HAP-1 (cell line): ENCODE results near the gene OOEP.

ENCODE experiments used
- DNase-seq, 2 experiments: peaks; one replicate each; pipeline ENCODE4 v3.0.0-alpha.2; 2016 to 2020; ENCODE audit warnings: low spot score in 2 of 2
- H3K27me3 ChIP-seq: fragments of 250-450 bp; sonication (Bioruptor Pico); 2 replicates; pipeline ENCODE4 v1.5.1; 2020; ENCODE audit warnings: low read depth, mild to moderate bottlenecking, moderate library complexity
- H3K36me3 ChIP-seq: fragments of 250-450 bp; sonication (Bioruptor Pico); replicated peaks from 2 replicates; pipeline ENCODE4 v1.5.1; 2020; ENCODE audit warnings: mild to moderate bottlenecking
- H3K4me1 ChIP-seq: fragments of 250-450 bp; sonication (Bioruptor Pico); 2 replicates; pipeline ENCODE4 v1.5.1; 2020; ENCODE audit warnings: mild to moderate bottlenecking
- H3K4me3 ChIP-seq: fragments of 250-450 bp; sonication (Bioruptor Pico); 2 replicates; pipeline ENCODE4 v1.5.1; 2020; ENCODE audit warnings: mild to moderate bottlenecking, moderate library complexity
- H3K9me3 ChIP-seq: fragments of 250-450 bp; sonication (Bioruptor Pico); 2 replicates; pipeline ENCODE4 v1.5.1; 2020; ENCODE audit warnings: mild to moderate bottlenecking, moderate library complexity
- in situ Hi-C: fragments of 300-500 bp; cut with MboI; formaldehyde crosslinking; loops from 3 replicates; pipeline ENCODE4 v1.14.3; 2020; ENCODE audit warnings: low sequenced_read_pairs, inconsistent platforms, mixed read lengths

OOEP gene

GRCh38 chr6:73353636-73354593 is 15.8 kb downstream of the OOEP start, which contains the start of gene DPPA5:
TSS of gene DPPA5 (minus strand) at chr6:73354276. CDS start at chr6:73354225, 51 bp downstream.
- no peak for DNase-seq
- Histone ChIP-seq H3K36me3 (no peaks in the 10 kb centered on the region), H3K4me1 (peaks cover 2% of the 10 kb centered on the region; the same call in 1 of the 2 replicates), H3K27me3 (peaks cover 78% of the 10 kb centered on the region), H3K9me3 (no peaks in the 10 kb centered on the region), H3K4me3 (no peak within 1 kb of the TSS)
- in situ Hi-C loops: no loop called here

GRCh38 chr6:73349311-73349710 is 20.4 kb downstream of the OOEP start:
- Histone ChIP-seq H3K9me3 (no peaks in the 10 kb centered on the region), H3K4me1 (peaks cover 2% of the 10 kb centered on the region; the same call in 1 of the 2 replicates), H3K27me3 (peaks cover 78% of the 10 kb centered on the region), H3K4me3 (no peak overlapping the region), H3K36me3 (no peaks in the 10 kb centered on the region)
- in situ Hi-C loops: loop anchor here (25.0 kb wide), 1 partner anchor 937 kb away; no protein-coding TSS in a partner anchor
- peak; percentile 63 to 94 for DNase-seq

- peaks cover 82% of the 10 kb centered on the region for H3K27me3 ChIP-seq
- no peak overlapping the region for H3K4me3 ChIP-seq
- peaks cover 2% of the 10 kb centered on the region; the same call in 1 of the 2 replicates for H3K4me1 ChIP-seq
- DNase-seq: no peak
- H3K36me3 ChIP-seq: no peaks in the 10 kb centered on the region
- H3K9me3 ChIP-seq: no peaks in the 10 kb centered on the region
- in situ Hi-C loops: loop anchor here (25.0 kb wide), 1 partner anchor 936 kb away; no protein-coding TSS in a partner anchor
Measured at GRCh38 chr6:73348550-73349204, 21.0 kb downstream of the OOEP start.

- no peak for DNase-seq
- Histone ChIP-seq H3K9me3 (no peaks in the 10 kb centered on the region), H3K4me1 (no peaks in the 10 kb centered on the region), H3K36me3 (no peaks in the 10 kb centered on the region), H3K27me3 (peaks cover 89% of the 10 kb centered on the region), H3K4me3 (no peak overlapping the region)
- in situ Hi-C loops: loop anchor here (25.0 kb wide), 1 partner anchor 931 kb away; no protein-coding TSS in a partner anchor
Measured at GRCh38 chr6:73343164-73343563, 26.5 kb downstream of the OOEP start.

- Histone ChIP-seq H3K36me3 (no peaks in the 10 kb centered on the region), H3K4me3 (no peak overlapping the region), H3K9me3 (no peaks in the 10 kb centered on the region), H3K27me3 (peaks cover 90% of the 10 kb centered on the region), H3K4me1 (no peaks in the 10 kb centered on the region)
- in situ Hi-C loops: loop anchor here (25.0 kb wide), 1 partner anchor 930 kb away; no protein-coding TSS in a partner anchor
- DNase-seq: no peak
Measured at GRCh38 chr6:73342174-73342573, 27.5 kb downstream of the OOEP start.

- in situ Hi-C loops: loop anchor here (25.0 kb wide), 1 partner anchor 929 kb away; no protein-coding TSS in a partner anchor
Measured at GRCh38 chr6:73341335-73341734, 28.4 kb downstream of the OOEP start.

GRCh38 chr6:73340048-73340447 is 29.6 kb downstream of the OOEP start:
- Histone ChIP-seq H3K9me3 (no peaks in the 10 kb centered on the region), H3K36me3 (no peaks in the 10 kb centered on the region), H3K27me3 (peaks cover 85% of the 10 kb centered on the region), H3K4me1 (no peaks in the 10 kb centered on the region), H3K4me3 (no peak overlapping the region)
- no peak for DNase-seq
- in situ Hi-C loops: loop anchor here (25.0 kb wide), 1 partner anchor 928 kb away; no protein-coding TSS in a partner anchor

More at GRCh38 chr6:73341335-73341734, 28.4 kb downstream of the OOEP start:
- H3K9me3 ChIP-seq: no peaks in the 10 kb centered on the region
- H3K4me3 ChIP-seq: no peak overlapping the region
- no peaks in the 10 kb centered on the region for H3K36me3 ChIP-seq
- H3K27me3 ChIP-seq: peaks cover 88% of the 10 kb centered on the region
- no peaks in the 10 kb centered on the region for H3K4me1 ChIP-seq
- no peak for DNase-seq

- Histone ChIP-seq H3K4me3 (no peak overlapping the region), H3K27me3 (peaks cover 80% of the 10 kb centered on the region), H3K36me3 (no peaks in the 10 kb centered on the region), H3K9me3 (no peaks in the 10 kb centered on the region), H3K4me1 (no peaks in the 10 kb centered on the region)
- in situ Hi-C loops: loop anchor here (25.0 kb wide), 1 partner anchor 927 kb away; no protein-coding TSS in a partner anchor
- DNase-seq: no peak
Measured at GRCh38 chr6:73339340-73339739, 30.4 kb downstream of the OOEP start.

GRCh38 chr6:73329201-73329600 is 40.5 kb downstream of the OOEP start:
- Histone ChIP-seq H3K4me1 (no peaks in the 10 kb centered on the region), H3K36me3 (no peaks in the 10 kb centered on the region), H3K4me3 (no peak overlapping the region), H3K27me3 (peaks cover 67% of the 10 kb centered on the region), H3K9me3 (no peaks in the 10 kb centered on the region)
- no peak for DNase-seq
- in situ Hi-C loops: loop anchor here (25.0 kb wide), 1 partner anchor 917 kb away; no protein-coding TSS in a partner anchor

GRCh38 chr6:73328790-73329189 is 40.9 kb downstream of the OOEP start:
- Histone ChIP-seq H3K36me3 (no peaks in the 10 kb centered on the region), H3K9me3 (no peaks in the 10 kb centered on the region), H3K4me3 (no peak overlapping the region), H3K4me1 (no peaks in the 10 kb centered on the region), H3K27me3 (peaks cover 64% of the 10 kb centered on the region)
- in situ Hi-C loops: loop anchor here (25.0 kb wide), 1 partner anchor 916 kb away; no protein-coding TSS in a partner anchor
- DNase-seq: no peak

- Histone ChIP-seq H3K4me3 (no peak overlapping the region), H3K9me3 (no peaks in the 10 kb centered on the region), H3K4me1 (no peaks in the 10 kb centered on the region), H3K36me3 (no peaks in the 10 kb centered on the region), H3K27me3 (peaks cover 33% of the 10 kb centered on the region)
- DNase-seq: no peak
- in situ Hi-C loops: loop anchor here (25.0 kb wide), 1 partner anchor 913 kb away; no protein-coding TSS in a partner anchor
Measured at GRCh38 chr6:73325656-73326055, 44.0 kb downstream of the OOEP start.

- H3K36me3 ChIP-seq: no peaks in the 10 kb centered on the region
- no peaks in the 10 kb centered on the region for H3K4me1 ChIP-seq
- in situ Hi-C loops: no loop called here
- H3K27me3 ChIP-seq: peaks cover 14% of the 10 kb centered on the region; the same call in 1 of the 2 replicates
- no peak for DNase-seq
- H3K4me3 ChIP-seq: no peak overlapping the region
- no peaks in the 10 kb centered on the region for H3K9me3 ChIP-seq
Measured at GRCh38 chr6:73323323-73323722, 46.4 kb downstream of the OOEP start.
